Limb (tissue), 2 donors: ENCODE measurements around the gene ABCC9.
"Not testable (repeated sequence)": the region's sequence is repeated elsewhere in the genome, so short reads cannot be mapped to it uniquely, and the experiment has no call there.

ENCODE experiments used
- DNase-seq, 2 donors: peaks; one replicate each; pipeline ENCODE4 v3.0.0-alpha.2; 2016; ENCODE audit errors: extremely low spot score in 2 of 2

Gene ABCC9

GRCh38 chr12:21934173-21934572 is 7.1 kb downstream of the ABCC9 start:
- DNase-seq: no peak

- DNase-seq: no peak
Observed at GRCh38 chr12:21933656-21934055, 7.6 kb downstream of the ABCC9 start.

DNA sequence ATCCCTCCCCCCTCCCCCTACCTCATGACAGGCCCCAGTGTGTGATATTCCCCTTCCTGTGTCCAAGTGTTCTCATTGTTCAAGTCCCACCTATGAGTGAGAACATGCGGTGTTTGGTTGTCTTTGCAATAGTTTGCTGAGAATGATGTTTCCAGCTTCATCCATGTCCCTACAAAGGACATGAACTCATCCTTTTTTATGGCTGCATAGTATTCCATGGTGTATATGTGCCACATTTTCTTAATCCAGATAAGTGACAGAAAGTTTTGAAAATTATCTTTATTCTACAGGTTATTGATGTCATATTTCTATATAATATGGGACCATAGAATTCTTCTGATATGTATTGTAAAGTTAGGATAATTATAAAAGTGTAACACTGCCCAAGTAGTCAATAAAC is 11.3 kb downstream of the ABCC9 start:
- DNase-seq: not testable (repeated sequence)

- DNase-seq: no peak
Observed at GRCh38 chr12:21925296-21925913, 15.8 kb downstream of the ABCC9 start.

GRCh38 chr12:21921436-21921835 is 19.8 kb downstream of the ABCC9 start:
- no peak for DNase-seq

GRCh38 chr12:21918456-21918855 is 22.8 kb downstream of the ABCC9 start:
- no peak for DNase-seq

GRCh38 chr12:21913823-21914222 is 27.4 kb downstream of the ABCC9 start:
- no peak for DNase-seq

- DNase-seq: no peak
Observed at GRCh38 chr12:21912318-21912717, 28.9 kb downstream of the ABCC9 start.

- no peak for DNase-seq
Observed at GRCh38 chr12:21911832-21912231, 29.4 kb downstream of the ABCC9 start.

GRCh38 chr12:21910657-21911056 is 30.6 kb downstream of the ABCC9 start:
- DNase-seq: no peak

DNA sequence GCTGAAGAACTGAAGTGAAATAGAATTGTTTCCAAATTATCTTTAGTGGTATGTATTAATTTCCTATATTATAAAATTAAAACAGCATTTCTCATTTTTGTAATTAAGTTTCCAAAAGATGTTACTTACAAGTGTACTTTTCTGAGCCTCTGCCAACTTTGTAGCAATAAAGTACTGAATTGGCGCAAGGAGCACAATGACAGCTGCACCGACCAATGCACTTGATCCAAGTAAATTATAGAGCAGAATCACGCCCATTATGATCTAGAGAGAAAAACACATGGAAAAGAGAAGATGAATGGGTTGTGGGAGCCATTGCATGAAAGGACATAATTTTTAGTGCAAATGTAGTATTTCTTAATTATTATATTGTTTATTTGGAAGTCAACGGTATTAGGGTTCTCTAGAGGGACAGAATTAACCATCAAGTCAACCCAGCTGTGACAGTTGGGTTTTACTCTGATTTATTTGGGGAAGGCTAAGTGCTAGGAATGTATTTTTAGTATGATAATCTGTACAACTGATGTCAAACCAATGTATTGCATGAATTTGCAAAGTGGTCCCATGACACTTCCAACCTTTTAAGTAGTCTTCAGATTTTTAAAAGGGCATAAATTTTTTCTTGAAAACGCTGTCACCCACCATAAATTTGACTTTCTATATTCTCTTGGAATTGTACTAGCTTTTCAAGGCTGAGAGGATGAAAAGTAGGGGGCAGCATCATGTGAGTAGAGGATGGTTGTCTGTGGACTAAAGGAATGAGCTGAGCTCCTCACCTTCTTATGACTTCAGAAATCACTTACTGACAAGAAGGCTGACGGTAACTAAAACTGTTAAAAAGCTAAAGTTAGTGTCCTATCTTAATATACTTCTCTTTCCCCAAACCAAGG is 33.0 kb downstream of the ABCC9 start:
- DNase-seq: no peak

- no peak for DNase-seq
Observed at GRCh38 chr12:21906919-21907493, 34.2 kb downstream of the ABCC9 start.

- DNase-seq: not testable (repeated sequence)
Observed at GRCh38 chr12:21899532-21899931, 41.7 kb downstream of the ABCC9 start.

DNA sequence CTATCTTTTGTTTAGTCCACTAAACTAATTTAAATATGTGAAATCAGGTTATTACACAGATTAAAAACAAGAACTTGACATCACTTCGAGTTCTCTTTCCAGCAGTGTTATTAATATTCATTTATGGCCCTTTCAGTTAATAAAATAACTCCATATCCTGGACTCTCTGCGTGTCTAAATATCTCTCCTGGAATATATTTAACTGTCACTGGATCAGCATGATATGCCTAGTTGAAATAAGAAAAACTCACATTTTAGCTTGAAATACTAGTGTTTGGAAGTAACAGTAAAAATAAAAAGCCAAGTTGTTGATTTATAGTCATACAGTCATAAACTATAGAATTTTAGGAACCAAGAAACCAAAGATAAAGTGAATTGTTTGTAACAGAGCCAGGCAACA is 45.6 kb downstream of the ABCC9 start:
- DNase-seq: no peak

GRCh38 chr12:21894792-21895595 is 46.2 kb downstream of the ABCC9 start:
- DNase-seq: peak in 1 of 2 donors; percentile 39

- no peak for DNase-seq
Observed at GRCh38 chr12:21893924-21894323, 47.3 kb downstream of the ABCC9 start.

DNA sequence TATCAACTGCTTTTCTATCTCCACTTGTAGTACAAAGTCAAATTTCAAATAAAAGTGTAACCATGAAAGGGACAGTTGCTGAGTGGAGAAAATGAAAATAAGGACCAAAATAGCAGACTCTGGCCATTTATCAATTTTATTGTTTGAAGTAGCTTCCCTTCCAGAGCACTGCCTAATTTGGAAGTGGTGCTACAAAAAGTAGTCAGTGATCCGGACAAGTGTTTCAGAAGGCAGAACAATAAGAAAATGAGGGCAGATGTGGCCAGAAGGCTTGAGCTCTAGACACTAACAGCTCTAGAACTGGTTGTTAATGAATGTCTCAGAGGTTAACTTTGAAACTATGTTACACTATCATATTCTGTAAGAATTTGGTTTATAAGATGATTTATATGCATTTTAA is 48.9 kb downstream of the ABCC9 start:
- no peak for DNase-seq

- no peak for DNase-seq
Observed at GRCh38 chr12:21891751-21892217, 49.4 kb downstream of the ABCC9 start.

DNA sequence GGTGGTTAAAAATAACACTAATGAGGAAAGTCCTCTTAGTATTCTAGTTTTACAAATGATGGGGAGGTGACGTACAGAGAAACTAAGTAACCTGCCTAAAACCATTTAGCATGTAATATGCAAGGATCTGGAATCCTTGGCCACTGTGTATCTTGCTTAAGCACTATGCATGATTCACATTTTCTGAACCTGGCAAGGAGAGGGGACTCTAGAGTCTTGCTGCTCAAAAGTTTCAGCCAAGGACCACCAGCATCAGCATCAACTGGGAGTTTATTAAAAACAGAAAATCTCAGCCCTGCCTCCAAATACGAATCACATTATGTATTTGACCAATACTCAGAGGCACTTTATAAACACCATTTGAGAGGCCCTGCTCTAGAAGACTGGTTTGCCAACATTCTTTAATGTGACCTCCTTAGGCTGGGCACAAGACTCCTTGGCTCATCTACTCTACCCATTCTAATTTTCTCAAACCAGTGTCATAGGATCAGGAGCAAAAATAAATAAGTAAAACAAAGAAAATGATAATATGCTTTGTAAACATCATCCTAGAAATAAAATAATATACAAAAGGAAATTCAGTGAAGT is 52.9 kb downstream of the ABCC9 start:
- DNase-seq: no peak

DNA sequence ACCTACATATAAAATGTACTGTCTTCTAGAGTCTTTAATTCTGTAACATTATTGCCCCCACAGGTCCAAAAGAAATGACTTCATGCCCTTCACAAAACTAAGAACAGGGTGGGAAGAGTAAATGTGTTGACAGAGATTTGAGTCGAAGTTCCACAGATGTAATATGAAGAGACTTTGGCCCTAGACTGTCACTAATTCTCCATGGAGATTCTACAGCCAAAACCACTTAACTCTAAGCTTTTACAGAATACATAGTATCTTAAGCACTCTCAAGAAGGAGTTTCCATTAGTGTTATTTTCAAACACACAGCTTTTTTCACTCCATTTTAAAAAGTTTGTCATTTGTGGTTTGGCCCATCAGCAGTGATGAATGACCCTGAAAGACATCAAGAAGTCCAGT is 56.3 kb downstream of the ABCC9 start:
- DNase-seq: peak in 1 of 2 donors; percentile 68

DNA sequence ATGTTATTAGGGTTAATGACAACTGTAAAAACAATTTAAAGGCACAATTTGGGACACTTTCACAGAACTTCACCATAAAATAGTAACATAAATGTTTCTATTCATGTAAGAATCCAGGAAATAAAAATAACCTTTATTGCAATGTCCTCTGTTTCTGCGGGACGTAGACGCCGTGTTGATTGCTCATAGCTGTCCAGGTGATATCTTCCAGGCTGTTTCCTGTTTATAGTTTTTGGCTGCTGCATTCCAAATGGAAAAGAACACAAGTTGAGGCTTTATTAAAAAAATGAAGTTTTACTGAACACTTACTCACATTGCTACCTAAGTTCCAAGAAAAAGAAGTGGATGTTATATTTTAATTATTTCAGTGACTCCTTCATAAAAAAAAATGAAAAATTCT is 58.6 kb downstream of the ABCC9 start:
- no peak for DNase-seq
